ENCODE results near the gene GNA14.

GRCh38 chr9:77673941-77674791 is 26.0 kb upstream of the GNA14 start:
- TF ChIP-seq CTCF (conservative IDR thresholded peaks at IDR 0.05 in 1 of 2, IDR thresholded peaks at IDR 0.05 in 1 of 2; ENCODE audit: extremely low read depth in 1 of 2, insufficient read depth in 1 of 2, low read depth in 1 of 2, low read length in 2 of 2) = no peak
- TF ChIP-seq EZH2 (IDR thresholded peaks at IDR 0.05; ENCODE audit: borderline replicate concordance, low read length) = no peak
